Right lobe of liver (tissue), 6 donors: ENCODE results near the gene ABCC1. TPM values are rescaled to one million over a fixed set of nuclear protein-coding genes. Genes with fewer than 3 reads are reported as not detected.
"Not testable (repeated sequence)": the region's sequence is repeated elsewhere in the genome, so short reads cannot be mapped to it uniquely, and the experiment has no call there.

ENCODE experiments used
- ATAC-seq, 4 donors: fragments of 200-7000 bp; cut with Tn5 transposase; one replicate each; pipeline ENCODE4 v1.9.1; 2020; ENCODE audit warnings: mild to moderate bottlenecking in 4 of 4, moderate library complexity in 4 of 4
- DNase-seq, 3 donors: peaks; one replicate each; pipeline ENCODE4 v3.0.0-alpha.2; 2020
- H3K27ac ChIP-seq, 3 donors: fragments of 200-600 bp; one replicate each; pipeline ENCODE4 v1.8.0; 2022
- H3K27me3 ChIP-seq, 2 donors: fragments of 200-600 bp; one replicate each; pipeline ENCODE4 v1.8.0; 2022
- H3K36me3 ChIP-seq, 4 donors: fragments of 200-600 bp; sonication (generic) in 1 of 4; one replicate each; pipeline versions ENCODE4 v1.5.1 to v1.8.0; 2017 to 2022; ENCODE audit warnings: control low read depth in 1 of 4
- H3K4me1 ChIP-seq, 4 donors: fragments of 200-600 bp; sonication (generic) in 1 of 4; one replicate each; pipeline versions ENCODE4 v1.5.1 to v1.8.0; 2017 to 2022; ENCODE audit warnings: control low read depth in 1 of 4
- H3K4me3 ChIP-seq, 3 donors: fragments of 200-600 bp; one replicate each; pipeline ENCODE4 v1.8.0; 2022
- H3K9me3 ChIP-seq, 4 donors: fragments of 200-600 bp; sonication (generic) in 1 of 4; one replicate each; pipeline versions ENCODE4 v1.5.1 to v1.8.0; 2017 to 2022; ENCODE audit warnings: control low read depth in 1 of 4
- CTCF ChIP-seq, 4 donors: fragments of 200-600 bp in 3 of 4; fragments of 450-650 bp in 1 of 4; IDR thresholded peaks; one replicate each; pipeline versions ENCODE4 v1.5.1 to v1.8.0; 2016 to 2022; ENCODE audit warnings: antibody characterized with exemption in 4 of 4, mild to moderate bottlenecking in 2 of 4
- POLR2A ChIP-seq: fragments of 450-650 bp; IDR thresholded peaks from one replicate; pipeline ENCODE4 v1.6.1; 2017; ENCODE audit warnings: antibody characterized with exemption, mild to moderate bottlenecking
- WGBS: methylation state at CpG from one replicate; pipeline ENCODE4 v1.1.6; 2018; ENCODE audit warnings: low coverage, low lambda C conversion rate; ENCODE audit not compliant: insufficient coverage; ENCODE audit errors: missing lambda C conversion rate; 5-methylcytosine and 5-hydroxymethylcytosine counted together
- intact Hi-C, 2 donors: fragments of 100-400 bp; cut with DNase I; formaldehyde crosslinking; loops; one replicate each; pipeline versions ENCODE4 v1.11.2 to v1.14.1; 2022
- total RNA-seq, 6 experiments: library from RNA; depleted of rRNA in 2 of 6; stranded (reverse); fragments of >200 nt in 2 of 6; fragmentation: NEBNext Ultra II Directional in 3 of 6; extraction: Animal tissue kit (Norgen Biotek cat#: 25700) in 3 of 6; gene quantifications; one replicate each; pipeline versions ENCODE4 v1.1.0 to v1.2.4, GENCODE V29; 2016 to 2023
- donor health status: DM: no; HTN: yes; CAD: no.
- donor health status: DM: no; HTN: no; CAD: no.
- donor health status: DM: no; HTN: no; CAD: no.
- donor health status: DM: no; HTN: yes; CAD: no.
- donor health status: DM: no; HTN: yes; CAD: no.

The ABCC1 gene
- total RNA-seq, 6 experiments from 2014 or later: 1.9 to 6.7 (median 4.1) TPM

- H3K27ac ChIP-seq: no peak overlapping the region
- intact Hi-C loops: no loop called here
- H3K27me3 ChIP-seq: no peaks in the 10 kb centered on the region
- WGBS: 47% methylated on average over 3 of the region's 5 CpGs
- no peaks in the 10 kb centered on the region for H3K9me3 ChIP-seq
- peaks cover 0 to 34% (median 14%) of the 10 kb centered on the region in 4 donors for H3K4me1 ChIP-seq
- H3K36me3 ChIP-seq: no peaks in the 10 kb centered on the region
- ATAC-seq (no peak), DNase-seq (no peak)
- H3K4me3 ChIP-seq: no peak overlapping the region
- TF ChIP-seq CTCF (IDR thresholded peaks at IDR 0.05) (no peak), POLR2A (no peak)
These were observed 195.9 kb downstream of the ABCC1 start for GRCh38 chr16:16145286-16145685.

- Histone ChIP-seq H3K9me3 (no peaks in the 10 kb centered on the region), H3K4me1 (peaks cover 0 to 48% (median 20%) of the 10 kb centered on the region in 4 donors), H3K36me3 (peaks cover 0 to 8% (median under 1%) of the 10 kb centered on the region in 4 donors), H3K4me3 (no peak overlapping the region), H3K27me3 (no peaks in the 10 kb centered on the region), H3K27ac (no peak overlapping the region)
- WGBS: no CpG with 5 or more reads among the region's 14 CpGs
- DNase-seq: peak; percentile 41 to 71 (median 64)
- intact Hi-C loops: no loop called here
- peak in 1 of 4 donors; percentile 1 for ATAC-seq
- no peak for TF ChIP-seq POLR2A
- no peak for TF ChIP-seq CTCF (IDR thresholded peaks at IDR 0.05)
These were observed 197.2 kb downstream of the ABCC1 start for GRCh38 chr16:16146380-16147315.

GRCh38 chr16:16147316-16147999 lies 198.0 kb downstream of the ABCC1 start:
- DNase-seq: no peak
- ATAC-seq: peak in 1 of 4 donors; percentile 3
- Histone ChIP-seq H3K4me1 (peaks cover 0 to 49% (median 20%) of the 10 kb centered on the region in 4 donors), H3K4me3 (no peak overlapping the region), H3K27ac (no peak overlapping the region), H3K36me3 (peaks cover 0 to 8% (median 2%) of the 10 kb centered on the region in 4 donors), H3K9me3 (no peaks in the 10 kb centered on the region), H3K27me3 (no peaks in the 10 kb centered on the region)
- TF ChIP-seq CTCF (IDR thresholded peaks at IDR 0.05) (no peak), POLR2A (no peak)
- WGBS: 48% methylated on average over 11 of the region's 17 CpGs
- intact Hi-C loops: no loop called here

GRCh38 chr16:16148000-16148599 lies 198.7 kb downstream of the ABCC1 start:
- intact Hi-C loops, H3K4me3 ChIP-seq, H3K27me3 ChIP-seq, H3K9me3 ChIP-seq, ATAC-seq, DNase-seq: not testable (repeated sequence)
- peak overlapping the region in 1 of 3 donors; percentile 93 for H3K27ac ChIP-seq
- 37% methylated on average over 11 of the region's 15 CpGs for WGBS
- H3K4me1 ChIP-seq: peaks cover 0 to 49% (median 20%) of the 10 kb centered on the region in 4 donors
- H3K36me3 ChIP-seq: peaks cover 0 to 13% (median 2%) of the 10 kb centered on the region in 4 donors
